T-helper 2 cell treated with Interferon-gamma antibody and Interleukin-4, amounts not matched to agents 100 ng/mL and 5 ng/mL, for 36 hours (primary cell): ENCODE data around the gene CCDC146. TPM values are rescaled to one million over a fixed set of nuclear protein-coding genes. Genes with fewer than 3 reads are reported as not detected.
"Not testable (repeated sequence)": the region's sequence is repeated elsewhere in the genome, so short reads cannot be mapped to it uniquely, and the experiment has no call there.

Experiments used
- intact Hi-C: fragments of 100-400 bp; cut with micrococcal nuclease; formaldehyde crosslinking; loops from one replicate; pipeline ENCODE4 v1.15.1; 2023
- total RNA-seq: library from RNA; stranded (reverse); gene quantifications from 2 replicates; pipeline ENCODE4 v1.2.3, GENCODE V29; 2022

The CCDC146 gene
- total RNA-seq: 7.8 and 13.3 TPM in 2 replicates

- intact Hi-C loops: loop anchor here (5.0 kb wide), 2 partner anchors 70 to 415 kb away; partner anchors contain the start of gene PTPN12
These were observed at the start of gene CCDC146 for GRCh38 chr7:77121860-77122681. Gene CCDC146, plus strand, starts transcription at chr7:77122615. Its CDS starts 45,054 bp downstream, at chr7:77167669.

- intact Hi-C loops: not testable (repeated sequence)
These were observed 47.5 kb upstream of the CCDC146 start for GRCh38 chr7:77074786-77075396.

GRCh38 chr7:77077060-77077459, 45.4 kb upstream of the CCDC146 start:
- intact Hi-C loops: not testable (repeated sequence)

GRCh38 chr7:77079112-77079511, 43.3 kb upstream of the CCDC146 start:
- intact Hi-C loops: not testable (repeated sequence)

GRCh38 chr7:77079624-77080023, 42.8 kb upstream of the CCDC146 start:
- intact Hi-C loops: not testable (repeated sequence)

GRCh38 chr7:77080236-77080635, 42.2 kb upstream of the CCDC146 start:
- intact Hi-C loops: not testable (repeated sequence)

- intact Hi-C loops: not testable (repeated sequence)
These were observed 40.2 kb upstream of the CCDC146 start for GRCh38 chr7:77082192-77082591.

GRCh38 chr7:77092301-77092700, 30.1 kb upstream of the CCDC146 start:
- intact Hi-C loops: not testable (repeated sequence)

- intact Hi-C loops: not testable (repeated sequence)
These were observed 21.9 kb upstream of the CCDC146 start for GRCh38 chr7:77100501-77100900.

- intact Hi-C loops: not testable (repeated sequence)
These were observed 21.2 kb upstream of the CCDC146 start for GRCh38 chr7:77101187-77101586.

- intact Hi-C loops: not testable (repeated sequence)
These were observed 19.7 kb upstream of the CCDC146 start for GRCh38 chr7:77102671-77103070.

GRCh38 chr7:77105904-77106303, 16.5 kb upstream of the CCDC146 start:
- intact Hi-C loops: not testable (repeated sequence)

- intact Hi-C loops: not testable (repeated sequence)
These were observed 14.8 kb upstream of the CCDC146 start for GRCh38 chr7:77107659-77108058.

- intact Hi-C loops: not testable (repeated sequence)
These were observed 14.1 kb upstream of the CCDC146 start for GRCh38 chr7:77108362-77108761.

GRCh38 chr7:77112719-77113306, 9.6 kb upstream of the CCDC146 start:
- intact Hi-C loops: not testable (repeated sequence)

- intact Hi-C loops: loop anchor here (1.0 kb wide), 1 partner anchor 122 kb away; no protein-coding TSS in a partner anchor
These were observed 3.1 kb downstream of the CCDC146 start for GRCh38 chr7:77125486-77125885.

- intact Hi-C loops: not testable (repeated sequence)
These were observed 4.6 kb downstream of the CCDC146 start for GRCh38 chr7:77127009-77127408.

GRCh38 chr7:77128582-77129410, 6.4 kb downstream of the CCDC146 start:
- intact Hi-C loops: not testable (repeated sequence)

- intact Hi-C loops: not testable (repeated sequence)
These were observed 9.4 kb downstream of the CCDC146 start for GRCh38 chr7:77131781-77132180.

- intact Hi-C loops: not testable (repeated sequence)
These were observed 16.3 kb downstream of the CCDC146 start for GRCh38 chr7:77138668-77139067.

- intact Hi-C loops: not testable (repeated sequence)
These were observed 17.9 kb downstream of the CCDC146 start for GRCh38 chr7:77140291-77140690.
